ENCODE results near the gene RAP1A. TPM values are rescaled to one million over a fixed set of nuclear protein-coding genes. Genes with fewer than 3 reads are reported as not detected.

The RAP1A gene
- total RNA-seq, 1 experiment from 2014 or later = 19.0 TPM

DNA sequence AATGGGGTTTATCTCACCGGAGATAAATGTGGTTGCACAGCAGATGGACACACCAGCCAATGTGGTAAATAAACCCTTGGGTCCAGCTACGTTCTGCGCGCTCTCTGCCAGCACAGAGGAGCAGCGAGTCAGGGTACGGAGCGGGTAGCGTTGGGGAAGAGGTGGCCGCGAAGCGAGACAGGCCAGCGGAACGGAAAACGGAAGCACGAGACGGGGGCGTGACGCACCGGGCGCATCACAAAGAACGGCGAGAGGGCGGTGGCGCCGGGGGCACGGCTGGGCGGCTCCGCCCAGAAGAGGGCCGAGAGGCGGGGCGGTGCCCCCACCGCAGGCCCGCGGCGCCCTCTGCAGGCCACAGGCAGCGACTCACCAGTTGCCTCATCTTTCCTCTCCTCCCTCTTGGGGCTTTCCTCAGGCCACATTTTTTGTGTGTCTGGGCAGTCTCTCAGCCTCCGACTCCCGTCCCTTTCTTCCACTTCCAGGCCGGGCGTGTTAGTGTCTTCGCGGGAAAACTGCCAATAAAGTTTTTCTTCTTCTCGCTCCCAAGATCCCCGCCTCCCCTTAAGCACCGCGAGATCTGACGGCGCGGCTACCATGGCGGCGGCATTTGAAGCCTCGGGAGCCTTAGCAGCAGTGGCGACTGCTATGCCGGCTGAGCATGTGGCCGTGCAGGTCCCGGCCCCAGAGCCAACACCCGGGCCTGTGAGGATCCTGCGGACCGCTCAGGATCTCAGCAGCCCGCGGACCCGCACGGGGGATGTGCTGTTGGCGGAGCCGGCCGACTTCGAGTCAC is 135.9 kb downstream of the RAP1A start, which contains the start of gene DDX20:
Gene DDX20, plus strand, starts transcription at position 571 of the 793 bp plus-strand sequence. Its CDS starts 24 bp downstream, at position 595.
- CTCF ChIA-PET = interaction anchor here (1.0 kb wide), 1 partner anchor 41 kb away, joined by 3 read pairs; no protein-coding TSS in a partner anchor
- Histone ChIP-seq H4K20me1 (ENCODE audit: low read length) (no peaks in the 10 kb centered on the region), H3F3A (ENCODE audit: low read length, unreplicated experiment) (no peaks in the 10 kb centered on the region), H2AFZ (ENCODE audit: low read length) (peak within 1 kb of the TSS; percentile 97), H3K27ac (ENCODE audit: low read length) (peak within 1 kb of the TSS; percentile 73), H3K9me3 (ENCODE audit: low read length) (no peaks in the 10 kb centered on the region), H3K36me3 (ENCODE audit: low read depth, low read length) (peaks cover 16% of the 10 kb centered on the region), H3K4me3 (ENCODE audit: low read length) (peak within 1 kb of the TSS; percentile 82), H3K4me2 (ENCODE audit: low read length) (peak within 1 kb of the TSS; percentile 96), H3K9ac (ENCODE audit: low read length) (peak within 1 kb of the TSS; percentile 92), H3K9me2 (replicated peaks; ENCODE audit: low read length) (no peaks in the 10 kb centered on the region), H3K27me3 (ENCODE audit: low read length) (no peaks in the 10 kb centered on the region), H3K4me1 (ENCODE audit: insufficient read depth, low read length) (peaks cover 18% of the 10 kb centered on the region), H3K79me2 (ENCODE audit: low read length) (peaks cover 36% of the 10 kb centered on the region)
- POLR2A ChIA-PET (ENCODE audit: unreplicated experiment) = no interaction called here
- no TSS peak for BruUV-seq (replicated peaks)
- ATAC-seq (peak; percentile 86), DNase-seq (peak; percentile 95)
- no peak for TF ChIP-seq EZH2phosphoT487 (IDR thresholded peaks at IDR 0.05; ENCODE audit: borderline replicate concordance, low read length)
- TF ChIP-seq, protein P1, sequence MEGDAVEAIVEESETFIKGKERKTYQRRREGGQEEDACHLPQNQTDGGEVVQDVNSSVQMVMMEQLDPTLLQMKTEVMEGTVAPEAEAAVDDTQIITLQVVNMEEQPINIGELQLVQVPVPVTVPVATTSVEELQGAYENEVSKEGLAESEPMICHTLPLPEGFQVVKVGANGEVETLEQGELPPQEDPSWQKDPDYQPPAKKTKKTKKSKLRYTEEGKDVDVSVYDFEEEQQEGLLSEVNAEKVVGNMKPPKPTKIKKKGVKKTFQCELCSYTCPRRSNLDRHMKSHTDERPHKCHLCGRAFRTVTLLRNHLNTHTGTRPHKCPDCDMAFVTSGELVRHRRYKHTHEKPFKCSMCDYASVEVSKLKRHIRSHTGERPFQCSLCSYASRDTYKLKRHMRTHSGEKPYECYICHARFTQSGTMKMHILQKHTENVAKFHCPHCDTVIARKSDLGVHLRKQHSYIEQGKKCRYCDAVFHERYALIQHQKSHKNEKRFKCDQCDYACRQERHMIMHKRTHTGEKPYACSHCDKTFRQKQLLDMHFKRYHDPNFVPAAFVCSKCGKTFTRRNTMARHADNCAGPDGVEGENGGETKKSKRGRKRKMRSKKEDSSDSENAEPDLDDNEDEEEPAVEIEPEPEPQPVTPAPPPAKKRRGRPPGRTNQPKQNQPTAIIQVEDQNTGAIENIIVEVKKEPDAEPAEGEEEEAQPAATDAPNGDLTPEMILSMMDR (conservative IDR thresholded peaks at IDR 0.05; ENCODE audit: low read depth, low read length) = peak; percentile 89
- intact Hi-C loops (cut with micrococcal nuclease) = loop anchor here (2.0 kb wide), 1 partner anchor 41 kb away; no protein-coding TSS in a partner anchor

DNA sequence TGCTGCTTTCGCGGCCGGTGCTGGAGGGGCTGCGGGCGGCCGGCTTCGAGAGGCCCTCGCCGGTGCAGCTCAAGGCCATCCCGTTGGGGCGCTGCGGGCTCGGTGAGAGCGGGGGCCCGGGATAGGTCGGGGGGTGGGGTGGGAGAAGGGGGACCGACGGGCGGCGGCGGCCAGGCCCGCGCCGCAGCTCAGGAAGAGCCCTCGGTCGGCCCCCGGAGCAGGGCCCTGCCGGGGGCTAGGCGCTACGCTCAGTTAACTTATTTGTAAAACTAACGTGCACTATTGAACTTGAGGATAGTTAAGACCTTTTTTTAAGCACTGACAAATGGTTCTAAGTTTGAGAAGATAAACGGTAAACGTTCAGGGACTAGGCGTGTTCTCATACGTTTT is 136.5 kb downstream of the RAP1A start:
- Histone ChIP-seq H2AFZ (ENCODE audit: low read length) (peak overlapping the region; percentile 97), H3K79me2 (ENCODE audit: low read length) (peaks cover 36% of the 10 kb centered on the region), H3K27me3 (ENCODE audit: low read length) (no peaks in the 10 kb centered on the region), H3K9ac (ENCODE audit: low read length) (peak overlapping the region; percentile 92), H3F3A (ENCODE audit: low read length, unreplicated experiment) (no peaks in the 10 kb centered on the region), H3K4me1 (ENCODE audit: insufficient read depth, low read length) (peaks cover 18% of the 10 kb centered on the region), H3K9me2 (replicated peaks; ENCODE audit: low read length) (no peaks in the 10 kb centered on the region), H4K20me1 (ENCODE audit: low read length) (no peaks in the 10 kb centered on the region), H3K9me3 (ENCODE audit: low read length) (no peaks in the 10 kb centered on the region), H3K4me3 (ENCODE audit: low read length) (peak overlapping the region; percentile 82), H3K27ac (ENCODE audit: low read length) (peak overlapping the region; percentile 73), H3K36me3 (ENCODE audit: low read depth, low read length) (peaks cover 21% of the 10 kb centered on the region), H3K4me2 (ENCODE audit: low read length) (peak overlapping the region; percentile 96)
- no TSS peak for BruUV-seq (replicated peaks)
- ChIA-PET CTCF (no interaction called here), POLR2A (ENCODE audit: unreplicated experiment) (interaction anchor here (0.6 kb wide), 1 partner anchor 17 kb away, joined by 3 read pairs; the partner anchor contains the start of gene INKA2)
- intact Hi-C loops (cut with micrococcal nuclease) = no loop called here
- ATAC-seq = peak; percentile 21
- TF ChIP-seq, protein P1 (conservative IDR thresholded peaks at IDR 0.05; ENCODE audit: low read depth, low read length) = no peak
- TF ChIP-seq EZH2 (IDR thresholded peaks at IDR 0.05; ENCODE audit: low read length, unreplicated experiment) = no peak
- DNase-seq = no peak

DNA sequence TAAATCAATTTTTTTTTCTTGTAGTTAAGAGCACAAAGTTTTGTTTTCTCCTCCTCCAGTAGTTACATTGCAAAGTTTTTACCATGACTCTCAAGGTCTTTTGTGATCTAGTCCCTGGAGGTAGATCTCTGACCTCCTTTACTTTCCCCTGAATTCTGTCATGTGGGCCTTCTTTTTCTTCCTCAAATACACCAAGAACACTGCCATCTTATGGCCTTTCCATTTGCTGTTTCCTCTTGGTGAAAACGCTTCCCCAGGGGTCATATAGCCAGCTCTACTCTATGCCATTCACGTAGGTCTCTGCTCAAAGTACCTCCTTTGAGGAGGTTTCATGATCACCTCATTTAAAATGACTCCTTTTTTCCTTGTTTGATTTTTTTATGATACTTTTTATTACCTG is 138.8 kb downstream of the RAP1A start:
- Histone ChIP-seq H3K27ac (ENCODE audit: low read length) (no peak overlapping the region), H3K4me1 (ENCODE audit: insufficient read depth, low read length) (peaks cover 18% of the 10 kb centered on the region), H3K9me2 (replicated peaks; ENCODE audit: low read length) (no peaks in the 10 kb centered on the region), H3K27me3 (ENCODE audit: low read length) (no peaks in the 10 kb centered on the region), H3K9me3 (ENCODE audit: low read length) (no peaks in the 10 kb centered on the region), H3K36me3 (ENCODE audit: low read depth, low read length) (peaks cover 37% of the 10 kb centered on the region), H3F3A (ENCODE audit: low read length, unreplicated experiment) (no peaks in the 10 kb centered on the region), H3K9ac (ENCODE audit: low read length) (no peak overlapping the region), H3K79me2 (ENCODE audit: low read length) (peaks cover 36% of the 10 kb centered on the region), H4K20me1 (ENCODE audit: low read length) (peaks cover 5% of the 10 kb centered on the region; the same call in 1 of the 2 replicates), H2AFZ (ENCODE audit: low read length) (no peak overlapping the region), H3K4me2 (ENCODE audit: low read length) (no peak overlapping the region), H3K4me3 (ENCODE audit: low read length) (no peak overlapping the region)
- ATAC-seq = no peak
- ChIA-PET CTCF (no interaction called here), POLR2A (ENCODE audit: unreplicated experiment) (no interaction called here)
- BruUV-seq (replicated peaks) = no TSS peak
- TF ChIP-seq EZH2 (IDR thresholded peaks at IDR 0.05; ENCODE audit: low read length, unreplicated experiment) = no peak
- TF ChIP-seq, protein P1 (conservative IDR thresholded peaks at IDR 0.05; ENCODE audit: low read depth, low read length) = peak; percentile 30; the same call in 1 of the 2 replicates
- peak; percentile 10 for DNase-seq
- intact Hi-C loops (cut with micrococcal nuclease) = no loop called here

Data from PC-3 (cell line).